Tibial nerve (tissue), 4 donors: ENCODE measurements around the gene CLOCK. TPM values are rescaled to one million over a fixed set of nuclear protein-coding genes. Genes with fewer than 3 reads are reported as not detected.
"Not testable (repeated sequence)": the region's sequence is repeated elsewhere in the genome, so short reads cannot be mapped to it uniquely, and the experiment has no call there.

Experiments used
- DNase-seq, 2 donors: peaks; one replicate each; pipeline ENCODE4 v3.0.0-alpha.2; 2019; ENCODE audit warnings: low spot score in 2 of 2
- H3K27ac ChIP-seq, 4 donors: fragments of 200-600 bp; sonication (generic) in 3 of 4; one replicate each; pipeline ENCODE4 v1.5.1; 2017 to 2019; ENCODE audit warnings: mild to moderate bottlenecking in 1 of 4
- H3K27me3 ChIP-seq, 2 donors: fragments of 200-600 bp; sonication (generic) in 1 of 2; one replicate each; pipeline versions ENCODE4 v1.5.1 to v1.6.0; 2017 to 2019
- H3K36me3 ChIP-seq, 3 donors: fragments of 200-600 bp; sonication (generic); one replicate each; pipeline ENCODE4 v1.5.1; 2018 to 2019
- H3K4me1 ChIP-seq, 4 donors: fragments of 200-600 bp; sonication (generic) in 3 of 4; one replicate each; pipeline ENCODE4 v1.5.1; 2017 to 2019
- H3K4me3 ChIP-seq, 4 donors: fragments of 200-600 bp; sonication (generic) in 3 of 4; one replicate each; pipeline ENCODE4 v1.5.1; 2017 to 2019; ENCODE audit warnings: mild to moderate bottlenecking in 1 of 4, moderate library complexity in 1 of 4
- H3K9me3 ChIP-seq, 4 donors: fragments of 200-600 bp; sonication (generic) in 3 of 4; one replicate each; pipeline ENCODE4 v1.5.1; 2017 to 2019
- EP300 ChIP-seq, 2 donors: sonication (generic); formaldehyde crosslinking; IDR thresholded peaks; one replicate each; pipeline ENCODE4 v1.6.1; 2017; ENCODE audit warnings: antibody characterized with exemption in 2 of 2, mild to moderate bottlenecking in 1 of 2
- POLR2A ChIP-seq, 2 donors: fragments of 450-650 bp; IDR thresholded peaks; one replicate each; pipeline ENCODE4 v1.6.1; 2017; ENCODE audit warnings: antibody characterized with exemption in 2 of 2, mild to moderate bottlenecking in 2 of 2, moderate library complexity in 2 of 2
- WGBS, 2 donors: methylation state at CpG; one replicate each; pipeline ENCODE4 v1.1.5; 2018; 5-methylcytosine and 5-hydroxymethylcytosine counted together
- total RNA-seq, 4 donors: library from RNA; depleted of rRNA; stranded (reverse); fragments of >200 nt; gene quantifications; one replicate each; pipeline ENCODE4 v1.1.0, GENCODE V29; 2016
- TF ChIP-seq, protein P1 (sequence below), 5 experiments: fragments of 200-600 bp in 3 of 5; fragments of 450-650 bp in 2 of 5; sonication (generic) in 3 of 5; IDR thresholded peaks; one replicate each; pipeline ENCODE4 v1.5.1; 2016 to 2019; ENCODE audit warnings: antibody characterized with exemption in 5 of 5, mild to moderate bottlenecking in 3 of 5, moderate library complexity in 2 of 5

The CLOCK gene
- total RNA-seq, 4 donors from 2014 or later = 17.8 to 48.0 (median 27.6) TPM

GRCh38 chr4:55560096-55560495, 13.4 kb upstream of the CLOCK start:
- Histone ChIP-seq H3K9me3 (no peaks in the 10 kb centered on the region), H3K4me1 (no peaks in the 10 kb centered on the region), H3K4me3 (no peak overlapping the region), H3K36me3 (no peaks in the 10 kb centered on the region), H3K27ac (no peak overlapping the region), H3K27me3 (no peaks in the 10 kb centered on the region)
- DNase-seq = no peak
- WGBS, 2 donors = 85% methylated on average over 3 of the region's 3 CpGs
- TF ChIP-seq, protein P1, sequence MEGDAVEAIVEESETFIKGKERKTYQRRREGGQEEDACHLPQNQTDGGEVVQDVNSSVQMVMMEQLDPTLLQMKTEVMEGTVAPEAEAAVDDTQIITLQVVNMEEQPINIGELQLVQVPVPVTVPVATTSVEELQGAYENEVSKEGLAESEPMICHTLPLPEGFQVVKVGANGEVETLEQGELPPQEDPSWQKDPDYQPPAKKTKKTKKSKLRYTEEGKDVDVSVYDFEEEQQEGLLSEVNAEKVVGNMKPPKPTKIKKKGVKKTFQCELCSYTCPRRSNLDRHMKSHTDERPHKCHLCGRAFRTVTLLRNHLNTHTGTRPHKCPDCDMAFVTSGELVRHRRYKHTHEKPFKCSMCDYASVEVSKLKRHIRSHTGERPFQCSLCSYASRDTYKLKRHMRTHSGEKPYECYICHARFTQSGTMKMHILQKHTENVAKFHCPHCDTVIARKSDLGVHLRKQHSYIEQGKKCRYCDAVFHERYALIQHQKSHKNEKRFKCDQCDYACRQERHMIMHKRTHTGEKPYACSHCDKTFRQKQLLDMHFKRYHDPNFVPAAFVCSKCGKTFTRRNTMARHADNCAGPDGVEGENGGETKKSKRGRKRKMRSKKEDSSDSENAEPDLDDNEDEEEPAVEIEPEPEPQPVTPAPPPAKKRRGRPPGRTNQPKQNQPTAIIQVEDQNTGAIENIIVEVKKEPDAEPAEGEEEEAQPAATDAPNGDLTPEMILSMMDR (IDR thresholded peaks at IDR 0.05) = no peak
- TF ChIP-seq POLR2A (IDR thresholded peaks at IDR 0.05) (no peak), EP300 (IDR thresholded peaks at IDR 0.05) (no peak)

- no peak overlapping the region for H3K4me3 ChIP-seq
- H3K4me1 ChIP-seq = peaks cover 0 to 10% (median 0%) of the 10 kb centered on the region in 4 donors
- no peaks in the 10 kb centered on the region for H3K36me3 ChIP-seq
- TF ChIP-seq, protein P1 (IDR thresholded peaks at IDR 0.05) = peak in 4 of 5 experiments; percentile 16 to 37 (median 24)
- no peak for TF ChIP-seq POLR2A (IDR thresholded peaks at IDR 0.05)
- DNase-seq = no peak
- H3K27ac ChIP-seq = no peak overlapping the region
- 45 to 56% methylated on average over 2 of the region's 2 CpGs for WGBS, 2 donors
- H3K27me3 ChIP-seq = no peaks in the 10 kb centered on the region
- H3K9me3 ChIP-seq = no peaks in the 10 kb centered on the region
Measured at GRCh38 chr4:55554453-55555030, 7.8 kb upstream of the CLOCK start.

DNA sequence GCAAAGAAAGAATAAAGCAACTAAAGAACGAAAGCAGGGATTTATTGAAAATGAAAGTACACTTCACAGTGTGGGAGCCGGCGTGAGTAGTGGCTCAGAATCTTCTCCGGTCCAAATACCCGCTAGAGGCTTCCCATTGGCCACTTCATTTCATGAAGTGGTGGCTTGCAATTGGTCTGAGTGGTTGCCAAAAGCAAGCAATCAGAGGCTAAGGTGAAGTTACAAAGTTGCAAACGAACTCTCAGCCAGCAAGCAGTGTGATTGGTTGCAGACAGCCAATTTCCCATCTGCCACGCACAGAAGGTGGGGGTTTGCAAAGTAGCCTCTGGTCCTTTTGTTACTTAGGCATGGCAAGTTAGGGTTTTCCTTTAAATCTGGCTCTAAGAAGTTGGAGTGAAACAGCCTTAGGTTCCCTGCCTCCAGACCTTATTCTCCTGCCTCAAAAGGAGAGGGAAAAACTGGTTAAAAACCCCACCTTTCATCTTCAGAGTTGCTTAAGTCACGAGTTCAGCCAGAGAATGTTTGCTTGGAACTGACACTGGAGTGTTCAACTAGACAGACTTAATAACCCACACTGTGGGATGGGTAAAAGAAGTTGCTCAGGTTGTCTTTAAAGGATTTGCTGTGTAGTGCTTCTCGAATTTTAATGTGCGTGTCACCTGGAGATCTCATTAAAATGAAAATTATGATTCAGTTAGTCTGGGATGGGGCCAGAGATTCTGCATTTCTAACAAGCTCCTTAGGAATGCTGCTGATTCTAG, 6.9 kb upstream of the CLOCK start:
- Histone ChIP-seq H3K27me3 (no peaks in the 10 kb centered on the region), H3K36me3 (no peaks in the 10 kb centered on the region), H3K27ac (peak overlapping the region in 1 of 4 donors; percentile 40), H3K4me3 (peak overlapping the region; percentile 7 to 40 (median 20)), H3K9me3 (no peaks in the 10 kb centered on the region), H3K4me1 (peaks cover 0 to 10% (median 0%) of the 10 kb centered on the region in 4 donors)
- TF ChIP-seq EP300 (IDR thresholded peaks at IDR 0.05) (no peak), POLR2A (IDR thresholded peaks at IDR 0.05) (no peak)
- TF ChIP-seq, protein P1 (IDR thresholded peaks at IDR 0.05) = no peak
- peak in 1 of 2 donors; percentile 16 for DNase-seq
- 56 to 68% methylated on average over 10 of the region's 10 CpGs for WGBS, 2 donors

GRCh38 chr4:55551964-55552363, 5.3 kb upstream of the CLOCK start:
- H3K27me3 ChIP-seq, H3K4me3 ChIP-seq, H3K27ac ChIP-seq, DNase-seq, H3K36me3 ChIP-seq, H3K9me3 ChIP-seq: not testable (repeated sequence)
- peaks cover 0 to 18% (median 5%) of the 10 kb centered on the region in 4 donors for H3K4me1 ChIP-seq
- WGBS, 2 donors = 82 to 87% methylated on average over 6 of the region's 6 CpGs

DNA sequence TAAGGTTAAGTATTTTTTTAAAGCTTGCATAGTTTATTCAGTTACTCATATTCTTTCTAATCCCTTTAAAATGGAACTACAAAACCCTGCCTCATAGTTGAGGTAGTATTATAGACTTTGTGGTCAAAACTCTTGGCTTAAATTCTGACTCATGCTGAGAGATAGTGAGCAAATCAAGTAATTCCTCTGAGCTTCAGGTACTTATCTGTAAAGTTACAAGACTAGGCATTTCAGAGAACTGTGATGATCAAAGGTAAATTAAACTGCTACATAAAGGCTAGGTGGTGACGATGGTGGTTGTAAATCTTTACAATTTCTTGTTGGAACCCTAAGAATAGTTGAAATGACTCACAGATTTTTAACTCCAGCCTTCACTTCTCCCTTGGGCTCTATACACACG, 3.2 kb upstream of the CLOCK start:
- no peak overlapping the region for H3K27ac ChIP-seq
- no peaks in the 10 kb centered on the region for H3K36me3 ChIP-seq
- no peak overlapping the region for H3K4me3 ChIP-seq
- no peaks in the 10 kb centered on the region for H3K27me3 ChIP-seq
- H3K4me1 ChIP-seq = peaks cover 0 to 23% (median 6%) of the 10 kb centered on the region in 4 donors
- TF ChIP-seq, protein P1 (IDR thresholded peaks at IDR 0.05) = no peak
- TF ChIP-seq EP300 (IDR thresholded peaks at IDR 0.05) = no peak
- TF ChIP-seq POLR2A (IDR thresholded peaks at IDR 0.05) = no peak
- DNase-seq = no peak
- WGBS, 2 donors = 65 to 77% methylated on average over 2 of the region's 2 CpGs
- H3K9me3 ChIP-seq = no peaks in the 10 kb centered on the region
